ENCODE results near the gene EFS.

DNA sequence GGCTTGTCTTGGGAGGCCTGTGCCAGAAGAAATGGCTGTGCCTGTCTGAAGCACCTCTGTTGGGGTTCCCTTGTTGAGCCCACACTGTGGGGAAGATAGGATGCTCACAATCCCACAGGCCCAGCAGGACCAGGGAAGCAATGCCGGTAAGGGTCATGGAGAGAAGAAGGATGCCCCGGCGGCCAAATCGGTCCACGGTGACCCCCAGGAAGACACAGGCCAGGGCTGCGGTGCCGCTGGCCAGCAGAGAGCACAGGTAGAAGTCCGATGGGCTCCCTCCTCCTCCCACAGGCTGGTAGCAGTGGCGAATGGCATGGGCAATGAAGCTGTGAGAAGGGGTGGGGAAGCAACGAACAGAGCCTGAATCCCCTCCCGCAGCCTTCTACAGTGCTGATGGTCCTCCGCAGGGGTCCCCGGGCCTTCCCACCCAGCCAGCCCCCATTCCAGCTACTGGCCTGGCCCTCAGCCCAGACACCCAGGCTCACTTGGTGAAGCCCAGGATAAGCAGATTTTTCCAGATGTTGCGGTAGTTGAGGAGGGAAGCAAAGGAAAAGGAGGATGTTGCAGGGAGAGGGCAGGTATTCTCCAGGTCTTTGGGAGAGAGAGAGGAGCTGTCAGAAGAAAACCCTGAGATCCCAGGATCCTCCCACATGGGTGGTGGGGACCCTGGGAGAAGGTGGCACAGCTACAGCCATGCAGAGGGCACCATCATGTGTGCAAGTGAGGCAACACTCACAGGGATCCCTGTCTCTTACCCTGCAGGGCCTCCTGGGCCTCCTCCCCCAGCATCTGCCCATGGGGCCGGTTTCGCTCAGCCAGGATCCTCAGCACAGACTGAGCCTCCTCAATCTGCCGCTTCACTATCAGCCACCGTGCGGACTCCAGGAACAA, 17.3 kb downstream of the EFS start:
- TF ChIP-seq, protein P1, sequence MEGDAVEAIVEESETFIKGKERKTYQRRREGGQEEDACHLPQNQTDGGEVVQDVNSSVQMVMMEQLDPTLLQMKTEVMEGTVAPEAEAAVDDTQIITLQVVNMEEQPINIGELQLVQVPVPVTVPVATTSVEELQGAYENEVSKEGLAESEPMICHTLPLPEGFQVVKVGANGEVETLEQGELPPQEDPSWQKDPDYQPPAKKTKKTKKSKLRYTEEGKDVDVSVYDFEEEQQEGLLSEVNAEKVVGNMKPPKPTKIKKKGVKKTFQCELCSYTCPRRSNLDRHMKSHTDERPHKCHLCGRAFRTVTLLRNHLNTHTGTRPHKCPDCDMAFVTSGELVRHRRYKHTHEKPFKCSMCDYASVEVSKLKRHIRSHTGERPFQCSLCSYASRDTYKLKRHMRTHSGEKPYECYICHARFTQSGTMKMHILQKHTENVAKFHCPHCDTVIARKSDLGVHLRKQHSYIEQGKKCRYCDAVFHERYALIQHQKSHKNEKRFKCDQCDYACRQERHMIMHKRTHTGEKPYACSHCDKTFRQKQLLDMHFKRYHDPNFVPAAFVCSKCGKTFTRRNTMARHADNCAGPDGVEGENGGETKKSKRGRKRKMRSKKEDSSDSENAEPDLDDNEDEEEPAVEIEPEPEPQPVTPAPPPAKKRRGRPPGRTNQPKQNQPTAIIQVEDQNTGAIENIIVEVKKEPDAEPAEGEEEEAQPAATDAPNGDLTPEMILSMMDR (conservative IDR thresholded peaks at IDR 0.05; ENCODE audit: low read length) = no peak
- TF ChIP-seq EZH2phosphoT487 (IDR thresholded peaks at IDR 0.05; ENCODE audit: borderline replicate concordance, low read depth, low read length) = no peak

Measured in OCI-LY7 (cell line).